Measurements from ENCODE around the gene CBFA2T3. TPM values are rescaled to one million over a fixed set of nuclear protein-coding genes. Genes with fewer than 3 reads are reported as not detected.

The CBFA2T3 gene
- total and polyA plus RNA-seq, 9 donors = 0.53 to 2.8 (median 1.2) TPM; not detected in 1

DNA sequence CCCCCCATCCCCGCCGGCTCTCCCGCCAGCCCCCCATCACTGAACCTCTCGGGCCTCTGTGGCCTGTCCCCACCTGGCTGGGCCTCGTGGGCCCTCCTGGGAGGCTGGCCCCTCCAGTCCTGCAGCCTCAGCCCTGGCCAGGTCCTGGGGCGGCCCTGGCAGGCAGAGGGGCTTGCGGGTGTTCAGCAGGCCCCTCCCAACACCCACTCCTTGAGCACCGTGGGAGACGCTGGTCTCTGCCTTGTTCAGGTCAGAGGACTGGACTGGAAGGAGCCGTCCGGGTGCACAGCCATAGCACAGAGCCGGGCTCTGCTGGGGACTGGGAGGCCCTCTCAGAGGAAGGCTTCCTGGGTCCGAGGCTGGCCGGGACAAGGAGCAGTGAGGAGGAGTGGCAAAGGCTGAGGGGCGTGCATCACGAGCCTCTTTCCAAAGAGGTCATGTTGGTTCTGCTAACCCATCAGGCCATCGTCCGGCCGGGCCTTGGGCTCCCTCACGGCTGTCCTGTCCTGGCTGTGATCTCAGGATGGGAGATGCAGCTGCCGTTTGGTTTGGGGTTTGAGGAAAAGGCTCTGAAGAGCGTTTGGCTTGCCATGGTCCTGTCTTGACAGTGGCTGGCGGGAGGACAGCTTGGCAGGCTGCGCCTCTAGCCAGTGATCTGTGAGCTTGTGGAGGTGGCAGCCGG, 104.2 kb downstream of the CBFA2T3 start:
- 71 to 72% (median 71%) methylated on average over 25 of the region's 25 CpGs for WGBS, 3 donors
- peaks cover 1% of the 10 kb centered on the region for H3K4me1 ChIP-seq (ENCODE audit: insufficient read depth)
- H3K4me3 ChIP-seq = no peak overlapping the region
- H3K27ac ChIP-seq = no peak overlapping the region
- H3K36me3 ChIP-seq = no peaks in the 10 kb centered on the region
- no peak for DNase-seq
- intact Hi-C loops (cut with DNase I) = no loop called here
- TF ChIP-seq EP300 (IDR thresholded peaks at IDR 0.05) (no peak), POLR2A (IDR thresholded peaks at IDR 0.05) (no peak)
- TF ChIP-seq, protein P1, sequence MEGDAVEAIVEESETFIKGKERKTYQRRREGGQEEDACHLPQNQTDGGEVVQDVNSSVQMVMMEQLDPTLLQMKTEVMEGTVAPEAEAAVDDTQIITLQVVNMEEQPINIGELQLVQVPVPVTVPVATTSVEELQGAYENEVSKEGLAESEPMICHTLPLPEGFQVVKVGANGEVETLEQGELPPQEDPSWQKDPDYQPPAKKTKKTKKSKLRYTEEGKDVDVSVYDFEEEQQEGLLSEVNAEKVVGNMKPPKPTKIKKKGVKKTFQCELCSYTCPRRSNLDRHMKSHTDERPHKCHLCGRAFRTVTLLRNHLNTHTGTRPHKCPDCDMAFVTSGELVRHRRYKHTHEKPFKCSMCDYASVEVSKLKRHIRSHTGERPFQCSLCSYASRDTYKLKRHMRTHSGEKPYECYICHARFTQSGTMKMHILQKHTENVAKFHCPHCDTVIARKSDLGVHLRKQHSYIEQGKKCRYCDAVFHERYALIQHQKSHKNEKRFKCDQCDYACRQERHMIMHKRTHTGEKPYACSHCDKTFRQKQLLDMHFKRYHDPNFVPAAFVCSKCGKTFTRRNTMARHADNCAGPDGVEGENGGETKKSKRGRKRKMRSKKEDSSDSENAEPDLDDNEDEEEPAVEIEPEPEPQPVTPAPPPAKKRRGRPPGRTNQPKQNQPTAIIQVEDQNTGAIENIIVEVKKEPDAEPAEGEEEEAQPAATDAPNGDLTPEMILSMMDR (IDR thresholded peaks at IDR 0.05) = no peak
- H3K27me3 ChIP-seq = no peaks in the 10 kb centered on the region
- H3K9me3 ChIP-seq = no peaks in the 10 kb centered on the region

DNA sequence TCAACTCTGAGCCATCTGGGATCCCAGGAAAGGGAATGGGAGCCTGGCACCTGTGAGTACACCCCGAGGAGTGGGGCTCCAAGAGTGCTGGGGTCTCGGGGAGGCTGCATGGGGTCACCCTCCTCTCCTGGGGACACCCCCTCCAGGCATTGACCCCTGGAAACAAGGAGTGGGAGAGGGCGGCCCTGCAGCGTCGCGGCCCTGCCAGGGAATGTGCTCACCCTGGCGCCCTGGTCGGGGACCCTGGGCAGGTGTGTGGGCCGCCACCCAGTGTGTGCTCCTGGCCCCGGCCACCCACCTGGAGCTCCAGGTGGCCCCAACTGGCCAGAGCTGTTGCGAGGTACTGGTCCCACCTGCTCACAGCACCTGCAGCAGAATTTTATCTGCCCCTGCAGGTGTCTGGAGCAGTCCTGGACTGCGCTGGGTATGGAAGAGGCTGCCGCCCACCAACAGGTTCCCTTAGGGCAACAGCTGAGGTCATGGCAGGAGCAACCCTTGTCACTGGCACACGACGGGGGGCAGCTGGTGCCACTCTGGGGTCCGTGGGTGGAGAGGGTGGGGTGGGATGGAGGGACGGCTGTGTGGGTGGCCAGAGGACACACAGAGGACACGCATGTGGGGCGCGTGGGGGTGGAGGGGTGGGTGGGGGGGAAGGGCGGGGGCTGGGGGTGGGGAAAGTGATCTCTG, 105.1 kb downstream of the CBFA2T3 start:
- peaks cover 1% of the 10 kb centered on the region for H3K4me1 ChIP-seq (ENCODE audit: insufficient read depth)
- no peaks in the 10 kb centered on the region for H3K9me3 ChIP-seq
- no peaks in the 10 kb centered on the region for H3K36me3 ChIP-seq
- H3K4me3 ChIP-seq = no peak overlapping the region
- 73 to 80% (median 73%) methylated on average over 13 to 21 of the region's 21 CpGs for WGBS, 3 donors
- no peaks in the 10 kb centered on the region for H3K27me3 ChIP-seq
- H3K27ac ChIP-seq = no peak overlapping the region
- DNase-seq = no peak
- intact Hi-C loops (cut with DNase I) = no loop called here
- TF ChIP-seq, protein P1 (IDR thresholded peaks at IDR 0.05) = no peak
- TF ChIP-seq EP300 (IDR thresholded peaks at IDR 0.05) (no peak), POLR2A (IDR thresholded peaks at IDR 0.05) (no peak)

DNA sequence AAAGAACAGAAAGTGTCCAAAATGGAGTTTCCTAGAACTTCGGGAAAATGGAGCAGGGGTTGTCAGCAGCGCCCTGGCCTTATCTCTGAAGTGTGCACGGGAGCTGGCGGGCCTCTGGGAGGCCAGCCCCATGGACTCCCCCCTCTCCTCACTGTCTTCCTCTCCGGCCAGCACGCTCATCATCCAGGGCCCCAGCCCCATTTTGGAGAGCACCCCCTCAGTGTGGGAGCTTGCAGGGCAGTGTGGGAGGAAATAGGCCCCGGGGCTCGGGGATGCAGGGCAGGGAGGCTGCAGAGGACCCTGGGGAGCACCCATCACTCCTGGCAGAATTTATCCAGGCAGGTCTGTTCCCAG, 105.7 kb downstream of the CBFA2T3 start:
- Histone ChIP-seq H3K9me3 (no peaks in the 10 kb centered on the region), H3K4me3 (no peak overlapping the region), H3K27me3 (no peaks in the 10 kb centered on the region), H3K4me1 (ENCODE audit: insufficient read depth) (peaks cover 1% of the 10 kb centered on the region), H3K27ac (no peak overlapping the region), H3K36me3 (no peaks in the 10 kb centered on the region)
- DNase-seq = no peak
- TF ChIP-seq, protein P1 (IDR thresholded peaks at IDR 0.05) = no peak
- TF ChIP-seq POLR2A (IDR thresholded peaks at IDR 0.05) (no peak), EP300 (IDR thresholded peaks at IDR 0.05) (no peak)
- 13 to 18% (median 17%) methylated on average over 8 of the region's 8 CpGs for WGBS, 3 donors
- intact Hi-C loops (cut with DNase I) = no loop called here

DNA sequence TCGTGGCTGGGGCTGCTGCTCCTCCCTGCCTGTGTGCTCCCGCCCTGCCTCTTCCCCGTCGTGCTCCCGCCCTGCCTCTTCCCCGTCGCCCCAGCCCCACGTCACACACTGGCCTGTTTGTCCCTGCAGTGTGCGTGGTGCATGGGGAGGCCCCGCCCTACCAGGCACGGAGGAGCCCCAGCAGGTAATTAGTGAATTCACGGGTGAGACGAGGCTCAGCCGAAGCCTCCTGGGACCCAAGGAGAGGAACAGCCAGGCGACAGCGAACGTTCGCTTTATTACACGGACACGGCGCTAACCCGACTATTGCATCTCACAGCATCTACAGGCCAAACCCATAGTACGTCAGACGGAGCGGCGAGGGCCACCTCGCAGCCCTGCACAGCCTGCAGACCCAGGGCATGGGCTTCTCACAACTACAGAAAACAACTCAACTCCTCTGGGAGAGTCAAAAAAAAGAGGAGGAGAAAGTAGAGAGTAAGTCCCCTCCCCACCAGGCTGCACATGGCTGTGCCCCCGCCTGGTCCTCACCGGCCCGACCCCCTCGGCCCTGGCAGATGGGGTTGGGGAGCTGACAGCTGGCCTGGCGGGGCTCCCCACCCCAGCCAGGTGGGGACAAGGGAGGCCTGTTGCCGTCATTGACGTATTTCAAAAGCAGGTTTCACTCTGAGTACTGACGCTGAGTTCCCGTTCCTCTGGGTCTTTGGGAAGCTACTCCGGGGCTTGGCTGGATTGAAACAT, 106.2 kb downstream of the CBFA2T3 start:
- Histone ChIP-seq H3K4me3 (no peak overlapping the region), H3K36me3 (no peaks in the 10 kb centered on the region), H3K4me1 (ENCODE audit: insufficient read depth) (peaks cover 1% of the 10 kb centered on the region), H3K27me3 (no peaks in the 10 kb centered on the region), H3K27ac (no peak overlapping the region), H3K9me3 (no peaks in the 10 kb centered on the region)
- no peak for DNase-seq
- TF ChIP-seq EP300 (IDR thresholded peaks at IDR 0.05) = no peak
- TF ChIP-seq, protein P1 (IDR thresholded peaks at IDR 0.05) = no peak
- TF ChIP-seq POLR2A (IDR thresholded peaks at IDR 0.05) = no peak
- WGBS, 3 donors = 48 to 52% (median 50%) methylated on average over 36 to 37 of the region's 37 CpGs
- intact Hi-C loops (cut with DNase I) = no loop called here
